H1 (cell line): ENCODE data around the gene VIM.

Source experiments
- ASH2L ChIP-seq: fragments of 200-600, 300-600 bp; sonication (generic); IDR thresholded peaks from one replicate; pipeline ENCODE4 v1.7.1; 2017; ENCODE audit warnings: low read length
- BACH1 ChIP-seq: IDR thresholded peaks from 2 replicates; pipeline ENCODE4 v1.6.1; 2012; ENCODE audit warnings: low read length, improper control_type of control experiment
- BCL11A ChIP-seq, 2 experiments: IDR thresholded peaks; one replicate each; pipeline ENCODE4 v1.6.1; 2011; ENCODE audit warnings: low read depth in 2 of 2, low read length in 2 of 2, mild to moderate bottlenecking in 2 of 2
- CTCF ChIP-seq, 3 experiments: IDR thresholded peaks; 1 replicate in 2 of 3; 2 replicates in 1 of 3; pipeline versions ENCODE4 v1.5.1 to v1.6.1; 2011; ENCODE audit warnings: low read length in 3 of 3, mild to moderate bottlenecking in 3 of 3, inconsistent platforms in 2 of 3, low read depth in 1 of 3, moderate library complexity in 1 of 3; ENCODE audit not compliant: insufficient read depth in 1 of 3; ENCODE audit errors: control extremely low read depth in 1 of 3
- EGR1 ChIP-seq: IDR thresholded peaks from 2 replicates; pipeline ENCODE4 v1.6.1; 2011; ENCODE audit warnings: low read depth, low read length, borderline replicate concordance
- POLR2A ChIP-seq, 2 experiments: IDR thresholded peaks; 1 replicate in 1 of 2; 2 replicates in 1 of 2; pipeline ENCODE4 v1.6.1; 2011; ENCODE audit warnings: low read depth in 2 of 2, low read length in 2 of 2, mild to moderate bottlenecking in 2 of 2; ENCODE audit errors: control extremely low read depth in 1 of 2
- TAF1 ChIP-seq: IDR thresholded peaks from 2 replicates; pipeline ENCODE4 v1.6.1; 2011; ENCODE audit warnings: mild to moderate bottlenecking, low read depth, low read length
- USF2 ChIP-seq: IDR thresholded peaks from 2 replicates; pipeline ENCODE4 v1.6.1; 2011; ENCODE audit warnings: low read length, improper control_type of control experiment

DNA sequence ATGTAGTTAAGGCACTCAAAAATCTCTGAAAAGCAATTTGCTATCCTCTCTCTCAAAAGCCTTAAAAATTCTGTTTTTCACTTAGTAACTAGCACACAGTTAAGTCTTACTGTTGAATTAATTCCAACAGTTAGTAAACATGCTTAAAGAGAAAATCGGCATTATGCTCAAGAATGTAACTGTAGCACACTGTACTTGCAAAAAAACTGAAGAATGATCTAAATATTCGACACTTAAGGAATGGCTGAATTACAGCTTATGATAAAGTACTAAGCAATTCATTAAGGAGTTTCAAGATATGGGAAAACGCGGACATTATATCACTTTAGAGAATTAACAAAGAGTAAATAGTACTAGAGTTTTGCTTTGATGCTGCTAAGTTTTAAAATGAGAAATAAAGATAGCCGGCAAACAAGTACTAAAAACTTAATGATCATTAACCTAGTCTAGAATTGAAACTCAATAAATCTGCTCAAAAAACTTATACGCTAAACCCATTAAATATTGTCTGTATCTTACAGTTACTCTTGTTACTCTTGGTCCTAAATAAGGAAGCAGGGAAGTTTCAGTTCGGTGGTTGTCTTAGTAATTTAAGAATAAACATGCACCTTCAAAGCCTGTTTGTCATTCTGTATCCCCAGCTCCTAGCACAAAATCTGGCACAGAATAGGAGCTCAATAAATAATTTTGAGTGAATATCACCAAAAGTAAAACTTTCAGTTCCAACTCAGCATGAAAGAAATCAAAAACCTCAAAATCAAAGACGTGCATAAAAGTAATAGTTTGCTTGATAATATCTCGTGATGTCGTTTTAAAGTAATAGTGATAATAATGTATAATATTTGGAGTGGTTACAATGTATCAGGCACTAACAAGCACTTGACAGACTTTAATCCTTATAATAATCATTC is 27.8 kb upstream of the VIM start:
- TF ChIP-seq BCL11A (IDR thresholded peaks at IDR 0.05; ENCODE audit: low read depth in 2 of 2, low read length in 2 of 2) (no peak), EGR1 (no peak), USF2 (no peak), BACH1 (no peak), CTCF (IDR thresholded peaks at IDR 0.05; ENCODE audit: control extremely low read depth in 1 of 3, insufficient read depth in 1 of 3, low read depth in 1 of 3, low read length in 3 of 3) (no peak), POLR2A (IDR thresholded peaks at IDR 0.05; ENCODE audit: control extremely low read depth in 1 of 2, low read depth in 2 of 2, low read length in 2 of 2) (no peak), TAF1 (no peak), ASH2L (no peak)
